HG02885 (cell line): ENCODE data around the gene ITSN1.

Experiments used
- ATAC-seq: cut with Tn5 transposase; IDR thresholded peaks from one replicate; pipeline ENCODE4 v1.9.1; 2021; ENCODE audit warnings: mild to moderate bottlenecking; ENCODE audit not compliant: unreplicated experiment, poor library complexity

The ITSN1 gene

DNA sequence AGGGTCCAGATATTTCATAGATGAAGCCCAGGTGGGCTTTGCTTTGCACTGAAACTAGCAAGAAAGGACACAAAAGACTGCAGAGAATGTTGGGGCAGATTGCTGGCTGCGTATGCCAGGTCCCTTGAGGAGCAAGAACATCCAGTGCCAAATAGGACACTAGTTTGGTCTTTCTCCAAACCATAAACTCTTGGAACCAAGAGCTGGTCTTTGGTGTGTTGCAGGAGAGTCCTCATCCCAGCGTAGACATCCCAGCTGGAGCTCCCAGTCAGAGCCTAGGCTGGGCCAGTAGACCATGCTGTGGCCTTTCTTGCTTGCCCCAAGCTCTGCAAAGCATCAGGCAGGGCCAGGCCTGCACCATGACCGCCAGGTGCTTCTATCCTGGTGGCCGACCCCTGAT is 185.8 kb downstream of the ITSN1 start:
- no peak for ATAC-seq

DNA sequence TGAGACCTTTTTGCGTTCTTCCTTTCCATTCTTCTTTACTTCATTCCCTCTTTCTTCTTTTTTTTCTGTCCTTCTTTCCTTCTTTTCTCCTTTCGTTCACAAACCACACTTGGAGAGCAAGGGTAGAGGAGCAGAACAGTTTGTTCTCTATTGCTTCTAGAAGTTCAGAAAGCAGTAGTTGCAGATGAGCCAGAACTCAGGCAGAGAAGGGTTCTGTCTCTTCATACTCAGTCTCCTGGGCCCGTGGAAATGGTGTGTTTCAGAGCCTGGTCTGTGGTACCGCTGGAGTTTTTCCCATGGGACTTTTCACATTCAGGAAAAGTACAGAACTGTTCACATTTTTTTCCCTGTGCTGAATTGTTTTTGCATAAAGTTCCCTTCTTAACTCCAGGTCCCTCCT is 186.3 kb downstream of the ITSN1 start:
- ATAC-seq, result no peak

DNA sequence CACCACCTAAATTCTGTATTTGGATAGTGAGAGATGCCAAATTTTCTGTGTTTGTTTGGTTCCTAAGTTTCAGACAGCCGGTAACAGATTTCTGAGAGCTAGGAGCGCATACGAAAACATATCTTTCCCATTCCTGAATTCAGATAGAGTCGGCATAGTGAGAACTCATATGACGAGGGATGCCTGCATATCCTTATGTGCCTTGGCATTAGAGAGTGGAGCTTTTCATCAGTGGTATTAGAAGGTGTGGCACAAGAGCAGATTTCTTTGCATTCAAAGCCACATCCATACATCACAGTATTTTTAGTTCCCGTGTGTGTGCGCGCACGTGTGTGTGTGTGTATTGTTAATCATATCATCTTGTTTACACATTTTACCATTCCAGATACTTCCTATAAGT is 187.5 kb downstream of the ITSN1 start:
- no peak for ATAC-seq

DNA sequence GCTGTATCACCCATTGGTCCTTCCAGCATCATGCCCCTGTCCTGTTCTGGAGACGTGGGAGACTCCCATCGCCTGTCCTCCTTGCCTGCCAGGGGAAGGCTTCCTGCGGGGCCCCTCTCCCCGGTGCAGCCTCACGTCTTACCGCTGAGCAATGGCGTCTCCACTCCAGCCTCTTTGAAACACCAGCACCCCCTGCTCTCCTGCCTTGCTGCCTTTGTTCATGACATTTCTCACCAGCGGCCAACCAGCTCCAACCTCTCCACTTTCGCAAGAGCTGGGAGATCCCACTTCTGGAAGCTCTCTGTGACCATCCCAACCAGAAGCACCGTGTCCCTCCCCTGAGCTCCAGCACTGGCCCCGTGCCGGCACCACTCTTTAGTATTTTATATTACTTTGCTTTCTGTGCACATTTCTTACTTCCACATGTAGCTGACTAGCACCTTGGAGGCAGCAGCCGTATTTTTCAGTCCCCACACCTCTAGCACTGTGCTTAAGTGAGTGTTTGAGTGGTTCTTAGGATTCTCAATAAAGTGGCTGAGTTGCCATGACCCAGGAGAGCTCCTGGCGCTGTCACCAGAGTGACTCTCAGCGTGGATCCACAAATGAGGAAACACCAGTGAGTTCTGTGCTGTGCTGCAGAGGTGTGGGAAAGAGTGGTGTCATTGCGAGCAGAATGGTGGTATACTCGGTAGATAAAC is 189.8 kb downstream of the ITSN1 start:
- ATAC-seq, result no peak

DNA sequence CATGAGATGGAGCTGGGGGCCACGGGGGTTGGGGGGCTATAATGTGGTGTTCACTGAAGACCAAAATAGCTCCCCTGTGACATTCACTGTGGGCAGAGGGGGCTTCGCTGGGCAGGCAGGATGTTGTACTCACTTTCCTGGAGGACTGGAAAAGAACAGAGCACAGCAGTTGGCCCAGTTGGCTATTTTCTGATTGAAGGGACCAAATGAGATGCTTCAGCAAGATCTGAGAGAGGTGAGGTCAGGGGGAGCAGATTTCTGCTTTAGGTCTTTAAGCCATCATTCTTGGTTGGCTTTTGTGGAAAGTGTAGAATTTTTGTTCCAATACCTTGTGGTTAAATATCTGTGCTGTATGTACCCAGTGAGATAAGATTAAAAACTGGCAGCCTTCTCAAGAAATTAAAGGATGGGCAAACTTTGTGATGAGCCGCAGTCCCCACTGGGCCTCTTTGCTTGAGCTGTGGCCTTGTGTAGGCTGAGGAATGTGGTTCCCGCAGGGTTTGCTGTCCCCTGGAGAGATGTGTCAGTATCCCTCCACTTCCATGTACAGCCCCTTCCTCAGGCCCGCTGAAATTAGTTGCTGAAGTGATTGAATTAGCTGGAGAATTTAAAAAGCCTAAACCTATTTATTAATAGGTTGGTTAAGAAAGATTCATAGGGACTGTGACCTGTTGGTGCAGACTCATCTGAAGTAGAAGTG is 192.7 kb downstream of the ITSN1 start:
- no peak for ATAC-seq

DNA sequence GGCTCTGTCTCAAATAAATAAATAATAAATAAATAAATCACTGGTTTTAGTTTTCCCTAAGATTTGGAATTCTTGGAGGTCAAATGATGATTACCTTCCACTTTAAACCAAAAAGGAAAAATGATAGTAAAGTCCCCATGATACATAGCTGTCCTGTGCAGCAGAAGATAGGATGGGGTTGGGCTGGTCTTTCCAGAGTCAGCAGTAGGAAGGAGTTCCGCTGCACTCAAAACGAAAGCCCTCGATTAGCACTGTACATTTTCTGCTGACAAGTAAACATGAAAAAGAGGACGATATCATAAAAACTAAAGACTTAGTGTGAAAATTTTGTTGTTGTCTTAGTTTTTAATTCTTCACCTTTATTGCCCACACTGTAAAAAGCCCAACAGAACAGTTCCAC is 193.6 kb downstream of the ITSN1 start:
- ATAC-seq, result no peak

DNA sequence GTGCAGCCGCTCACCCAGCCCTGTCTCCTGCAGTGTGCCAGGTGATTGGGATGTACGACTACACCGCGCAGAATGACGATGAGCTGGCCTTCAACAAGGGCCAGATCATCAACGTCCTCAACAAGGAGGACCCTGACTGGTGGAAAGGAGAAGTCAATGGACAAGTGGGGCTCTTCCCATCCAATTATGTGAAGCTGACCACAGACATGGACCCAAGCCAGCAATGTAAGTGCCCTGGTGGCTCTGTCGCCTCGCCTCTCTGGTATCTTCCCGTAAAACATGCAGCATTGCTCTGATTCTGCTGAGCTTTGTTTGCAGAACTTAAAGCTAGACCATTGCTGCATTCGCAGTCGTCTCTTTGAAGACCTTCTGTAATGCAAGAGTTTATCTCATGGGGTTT is 194.1 kb downstream of the ITSN1 start:
- no peak for ATAC-seq

DNA sequence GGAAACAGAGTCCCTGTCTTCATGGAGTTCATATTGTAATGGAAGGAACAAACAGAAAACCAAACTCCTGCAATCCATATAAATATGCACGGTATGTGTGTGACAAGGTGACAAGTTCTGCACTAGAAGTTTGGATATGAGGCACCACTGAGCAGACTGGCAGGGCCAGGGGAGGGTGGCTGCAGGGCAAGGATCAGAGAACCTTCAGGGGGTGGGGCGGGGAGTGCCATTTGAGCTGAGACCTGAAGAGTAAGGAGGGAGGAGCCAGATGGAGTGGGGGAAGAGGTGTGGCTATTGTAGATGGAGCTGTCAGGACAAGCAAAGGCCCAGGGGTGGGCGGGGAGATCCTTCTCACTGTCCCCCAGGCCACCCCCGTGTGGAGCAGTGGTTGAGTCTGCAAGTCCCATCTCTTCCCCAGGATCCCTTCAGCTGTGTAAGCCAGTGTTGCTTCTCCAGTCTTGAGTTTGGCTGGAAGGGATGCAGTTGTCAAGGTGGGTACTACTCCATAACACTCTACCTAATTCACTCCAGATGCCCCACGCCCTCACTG is 196.9 kb downstream of the ITSN1 start:
- ATAC-seq, result no peak

DNA sequence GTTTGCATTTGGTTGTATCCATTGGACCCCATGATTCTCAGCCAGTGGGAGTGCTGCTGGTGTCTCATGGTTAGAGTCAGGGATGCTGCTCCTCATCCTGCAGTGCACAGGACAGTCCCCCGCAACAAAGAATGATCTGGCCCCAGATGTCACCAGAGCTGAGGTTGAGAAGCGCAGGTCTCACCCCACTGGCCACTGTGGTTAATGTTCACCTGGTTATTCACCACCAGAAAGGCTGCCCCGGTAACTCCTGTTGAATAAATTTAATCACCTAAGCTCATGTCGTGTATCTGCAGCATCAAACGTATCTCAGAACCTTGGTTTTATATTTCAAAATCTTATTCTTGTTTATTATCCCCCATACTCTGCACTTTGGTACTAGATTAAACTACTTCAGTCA is 197.5 kb downstream of the ITSN1 start:
- no peak for ATAC-seq

DNA sequence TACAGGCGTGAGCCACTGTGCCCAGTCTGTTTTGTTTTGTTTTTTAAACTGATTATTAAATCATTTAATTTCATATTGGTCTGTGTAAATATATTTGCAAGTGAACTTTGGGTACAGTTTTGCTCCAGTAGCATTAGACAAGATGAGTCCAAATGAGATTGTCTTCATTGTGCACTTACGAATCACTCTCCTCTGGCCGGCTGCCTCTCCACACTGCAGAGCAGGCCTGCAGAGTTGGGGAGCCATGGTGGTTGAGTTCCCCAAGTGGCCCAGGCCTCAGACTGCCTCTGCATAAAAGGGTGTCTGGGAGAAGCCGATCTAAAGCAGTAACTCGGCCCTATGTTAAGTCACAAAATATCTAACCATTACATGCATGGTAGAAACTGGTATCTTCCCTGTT is 198.5 kb downstream of the ITSN1 start:
- ATAC-seq, result no peak

DNA sequence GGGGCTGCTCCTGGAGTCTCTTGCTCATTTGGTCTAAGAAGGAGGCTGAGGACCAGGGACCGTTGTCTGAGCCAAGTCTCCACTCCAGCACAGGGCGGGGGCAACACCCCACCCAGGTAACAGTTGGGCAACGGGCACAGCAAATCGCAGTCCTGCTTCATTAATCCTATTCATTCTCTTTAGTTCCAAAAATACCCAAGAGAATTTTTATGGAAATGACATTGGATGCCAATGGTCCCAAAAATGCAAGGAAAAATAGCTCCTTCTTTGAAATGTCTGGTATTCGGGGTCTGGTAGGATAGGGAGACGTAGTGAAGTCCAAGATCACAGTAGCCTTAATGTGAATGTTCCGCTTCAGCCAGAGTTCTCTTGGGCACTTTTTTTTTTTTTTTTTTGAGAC is 199.3 kb downstream of the ITSN1 start:
- ATAC-seq, result no peak

DNA sequence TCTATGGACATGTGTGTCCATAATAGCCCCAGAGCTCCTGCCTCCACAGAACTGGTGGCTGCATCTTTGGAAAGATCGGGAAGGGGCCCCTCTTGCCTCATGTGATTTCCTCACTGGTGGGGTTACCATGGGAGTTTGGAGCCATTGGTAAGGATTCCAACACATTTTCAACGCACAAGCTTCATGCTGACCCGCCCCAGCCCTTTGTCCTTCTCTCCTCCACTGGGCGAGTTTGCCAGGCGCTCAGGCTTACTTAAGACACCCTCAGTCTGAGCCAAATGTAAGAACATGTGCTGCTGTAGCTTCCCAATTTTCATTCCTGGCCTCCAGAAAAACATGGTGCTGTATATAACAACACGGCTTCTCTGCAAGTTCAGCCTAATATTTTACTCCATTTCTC is 200.9 kb downstream of the ITSN1 start:
- ATAC-seq, result no peak

DNA sequence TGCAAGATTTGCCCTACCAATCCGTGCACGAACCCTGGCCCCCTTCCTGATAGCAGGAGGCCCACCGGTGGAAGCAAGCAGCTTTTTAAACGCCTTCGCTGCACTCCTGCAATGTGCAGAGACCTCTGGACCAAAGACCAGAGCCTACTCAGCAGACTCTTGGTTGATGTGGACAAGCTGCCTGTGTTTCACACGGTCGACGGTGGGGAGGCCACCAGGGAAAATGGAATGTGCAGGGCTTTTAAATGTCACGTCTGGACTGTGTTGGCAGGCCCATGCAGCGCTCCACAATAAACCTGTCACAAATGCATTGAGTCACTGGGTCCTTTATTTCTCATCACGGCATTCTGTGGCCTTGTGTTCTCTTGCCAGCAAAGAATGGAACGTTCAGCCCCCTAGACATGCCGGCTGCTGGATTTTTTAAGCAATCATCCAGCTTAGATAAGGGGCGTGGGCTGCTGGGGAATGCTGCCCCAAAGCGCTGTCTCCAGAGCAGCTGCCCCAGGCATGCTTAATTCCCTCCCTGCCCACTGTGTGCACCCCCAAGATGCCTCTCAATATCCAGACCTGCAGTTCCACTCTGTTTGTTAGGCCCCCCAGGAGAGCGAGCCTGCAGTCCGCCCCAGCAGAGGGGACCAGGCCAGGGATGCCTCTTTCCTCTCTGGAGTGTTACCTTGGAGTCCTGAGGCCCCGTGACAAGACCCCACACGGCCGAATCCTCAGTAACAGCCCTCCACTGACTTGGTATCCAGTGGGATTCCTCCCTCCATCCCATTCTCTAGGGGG is 202.0 kb downstream of the ITSN1 start:
- ATAC-seq, result no peak

DNA sequence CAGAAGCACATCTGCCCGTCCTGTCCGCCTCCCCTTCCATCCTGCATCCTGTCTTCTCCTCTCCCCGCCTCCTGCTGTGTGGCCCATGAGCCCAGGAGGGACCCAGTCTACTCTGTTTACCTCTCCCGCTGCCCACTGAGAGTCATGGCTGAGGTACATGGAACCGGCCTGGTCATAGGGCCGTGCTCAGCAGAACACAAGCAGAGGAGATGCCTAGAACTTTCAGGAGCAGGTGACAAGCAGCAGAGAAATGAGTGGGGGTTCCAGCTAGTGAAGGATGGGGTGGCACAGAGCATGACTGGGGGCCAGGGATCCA is 202.5 kb downstream of the ITSN1 start:
- ATAC-seq, result no peak

DNA sequence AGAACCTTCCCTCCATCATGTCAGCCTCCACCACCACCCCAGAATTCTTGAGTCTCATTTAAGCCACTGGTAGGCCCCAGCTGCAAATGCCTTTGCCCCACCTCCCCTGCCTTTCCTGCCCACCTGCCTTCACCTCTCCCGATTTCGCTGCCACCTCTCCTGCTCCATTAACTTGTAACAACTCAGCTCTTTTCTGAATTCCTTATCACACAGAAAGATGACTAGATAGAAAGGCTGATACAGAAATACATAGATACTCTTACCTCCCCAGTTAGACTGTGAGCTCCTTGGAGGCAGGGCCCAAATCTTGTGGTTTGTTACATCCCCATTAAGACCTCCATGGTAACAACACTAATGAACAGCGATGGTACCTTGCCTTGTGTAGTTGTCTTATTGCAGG is 203.8 kb downstream of the ITSN1 start:
- ATAC-seq, result no peak

DNA sequence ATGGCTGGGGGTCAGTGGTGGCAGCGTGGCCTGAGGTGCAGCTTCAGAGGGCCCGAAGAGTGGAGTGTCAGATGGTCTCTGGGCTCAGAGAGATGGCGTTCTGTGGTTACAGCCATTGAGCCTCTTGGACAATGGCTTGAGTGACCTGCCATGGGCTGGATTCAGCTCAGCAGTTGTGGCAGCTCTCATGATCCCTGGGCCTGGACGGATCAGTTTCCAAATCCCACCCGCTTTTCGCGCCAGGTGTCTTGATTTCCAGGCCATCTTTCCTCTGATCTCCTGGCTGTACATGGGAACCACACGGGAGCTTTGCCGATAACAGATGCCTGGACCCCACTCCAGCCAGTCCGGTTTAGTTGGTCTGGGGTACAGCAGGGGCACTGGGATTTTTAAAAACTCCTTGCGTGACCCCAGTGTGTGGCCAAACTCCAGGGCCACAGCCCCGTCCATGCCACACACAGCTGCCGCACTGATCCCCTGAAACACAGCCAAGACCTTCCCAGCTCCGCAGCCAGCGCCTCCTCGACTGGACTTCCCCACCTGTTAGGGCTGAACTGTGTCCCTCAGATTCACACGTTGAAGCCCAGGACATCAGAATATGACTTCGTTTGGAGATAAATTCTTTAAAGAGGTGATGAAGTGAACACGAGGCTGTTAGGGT is 205.4 kb downstream of the ITSN1 start:
- no peak for ATAC-seq

DNA sequence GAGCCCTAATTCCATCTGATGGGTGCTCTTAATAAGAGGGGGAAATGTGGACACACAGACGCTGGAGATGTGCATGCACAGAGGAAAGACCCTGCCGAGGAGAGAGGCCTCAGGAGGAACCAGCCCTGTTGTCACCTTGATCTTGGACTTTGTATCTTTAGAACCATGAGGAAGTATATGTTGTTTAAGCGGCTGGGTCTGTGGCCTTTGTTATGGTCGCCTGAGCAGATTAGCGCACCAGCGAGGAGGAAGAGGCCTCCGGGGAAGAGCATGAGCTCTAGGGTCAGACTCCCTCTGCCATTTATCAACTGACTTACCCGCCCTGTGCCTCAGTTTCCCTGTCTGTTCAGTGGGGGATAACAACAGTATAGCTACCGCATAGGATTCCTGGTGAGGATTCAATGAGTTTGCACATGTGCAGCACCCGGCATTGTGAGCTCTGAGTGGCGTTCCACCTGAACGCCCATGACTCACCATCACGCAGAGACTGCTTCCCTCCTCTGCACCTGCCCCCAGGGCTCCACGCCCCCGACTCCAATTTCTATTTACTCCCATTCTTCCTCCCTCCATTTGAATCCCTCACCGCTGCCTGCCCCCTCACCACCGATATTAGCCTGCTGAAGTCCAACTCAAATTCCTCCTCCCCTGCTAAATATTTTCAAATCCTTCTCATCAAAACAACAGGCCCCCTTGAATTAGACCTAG is 206.1 kb downstream of the ITSN1 start:
- ATAC-seq, result no peak

DNA sequence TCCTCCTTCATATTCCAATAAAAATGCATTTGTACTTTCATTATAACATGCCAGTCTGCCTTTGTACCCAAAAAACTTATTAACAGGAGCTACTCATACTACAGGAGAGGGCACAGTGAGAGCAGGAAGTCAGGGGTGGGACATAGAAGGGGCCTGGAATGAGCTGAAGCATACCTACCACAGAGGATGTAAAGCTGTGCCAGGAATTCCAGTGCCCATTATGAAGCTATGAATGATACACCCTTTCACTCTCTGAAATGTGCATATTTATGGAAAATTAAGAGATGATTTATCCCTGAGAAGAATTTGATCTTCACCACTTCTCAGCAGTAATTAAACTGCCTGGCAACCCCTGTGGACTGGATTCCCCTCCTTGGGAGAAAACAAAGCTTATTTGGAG is 207.5 kb downstream of the ITSN1 start:
- no peak for ATAC-seq

DNA sequence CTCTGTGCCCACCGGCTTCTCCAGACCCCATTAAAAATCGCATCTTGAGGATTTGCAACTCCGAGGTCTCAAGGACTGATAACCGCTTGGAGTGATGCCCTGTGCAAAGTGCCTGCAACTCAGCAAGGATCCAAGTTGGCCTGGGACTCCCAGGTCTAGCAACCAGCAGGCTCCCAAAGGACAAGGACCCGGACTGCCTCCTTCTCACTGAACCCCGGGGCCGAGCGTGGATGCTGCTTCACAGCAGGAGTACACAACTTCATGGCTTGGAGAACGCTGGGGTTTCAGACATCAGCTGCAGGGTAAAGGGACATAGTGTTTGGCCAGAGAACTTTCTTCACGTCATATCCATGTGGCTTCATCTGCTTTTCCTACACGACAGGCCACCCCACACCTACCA is 208.1 kb downstream of the ITSN1 start:
- ATAC-seq, result no peak

DNA sequence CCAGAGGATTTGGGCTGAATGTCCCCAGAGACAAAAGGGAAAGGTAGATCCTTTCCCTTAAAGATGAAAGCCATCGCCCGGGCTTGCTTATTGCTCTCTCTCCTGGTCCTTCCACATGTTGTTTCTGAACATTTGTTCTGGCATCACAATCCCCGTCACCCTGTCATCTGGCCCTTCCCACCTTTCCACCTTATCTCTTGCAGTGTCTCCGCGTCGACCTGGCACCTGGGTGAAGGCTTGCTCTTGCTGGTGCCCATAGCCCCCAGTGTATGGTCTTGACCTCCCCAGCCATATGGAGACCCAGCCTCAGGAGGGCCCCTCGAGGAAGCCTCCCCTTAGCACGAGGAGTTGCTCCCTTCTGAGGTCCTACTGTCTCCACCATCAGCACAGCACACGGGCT is 208.7 kb downstream of the ITSN1 start:
- no peak for ATAC-seq
